IPS-11a (cell line): Measurements from ENCODE around the gene PRKAG2.
"Not testable (repeated sequence)": the region's sequence is repeated elsewhere in the genome, so short reads cannot be mapped to it uniquely, and the experiment has no call there.

Source experiments
- H3K4me3 ChIP-seq: one replicate; pipeline ENCODE4 v1.5.1; 2013; ENCODE audit warnings: low read depth, low read length, control low read depth

Gene PRKAG2

DNA sequence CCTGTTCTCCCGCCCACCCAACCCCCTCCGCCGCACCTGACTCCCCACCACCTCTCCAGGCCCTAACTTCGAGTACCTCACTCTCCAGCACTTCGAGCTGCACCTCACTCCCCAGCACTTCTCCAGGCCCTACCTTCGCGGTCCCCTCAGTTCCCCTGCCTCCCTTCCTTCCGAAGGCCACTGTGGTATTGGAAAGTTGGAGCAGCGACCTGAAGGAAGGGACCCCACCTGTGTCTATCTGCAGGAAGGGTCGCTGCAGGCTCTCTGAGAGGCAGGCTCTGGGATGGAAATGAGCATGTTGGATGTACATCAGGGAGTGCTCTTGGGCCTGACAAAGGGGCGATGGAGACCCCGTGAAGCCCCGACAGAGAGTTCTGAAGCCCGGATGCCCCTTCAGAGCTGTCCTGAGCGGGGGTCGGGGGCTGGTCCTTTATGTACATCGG lies 122.2 kb downstream of the PRKAG2 start:
- H3K4me3 ChIP-seq, result no peak overlapping the region

DNA sequence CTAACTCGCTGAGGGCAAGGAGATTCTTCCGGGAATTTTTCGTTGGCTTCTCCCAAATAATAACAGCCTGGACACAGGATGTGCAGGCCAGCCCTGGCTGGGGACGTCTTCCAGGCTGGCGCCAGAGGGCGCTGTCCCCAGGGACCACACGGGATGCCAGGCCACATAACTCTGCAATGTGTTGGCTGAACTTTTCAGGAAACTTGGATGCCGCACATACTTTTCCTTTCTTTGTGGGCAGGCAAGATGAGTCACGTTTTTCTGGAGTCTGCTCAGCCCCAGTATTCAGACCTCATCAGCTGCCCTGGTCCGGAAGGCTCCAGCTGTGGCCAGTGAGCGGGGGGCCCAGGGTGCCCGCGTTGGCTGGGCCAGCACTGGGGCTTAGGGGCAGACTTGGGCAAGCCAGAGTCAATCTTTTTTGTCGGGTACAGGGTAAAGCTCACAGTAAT lies 122.7 kb downstream of the PRKAG2 start:
- H3K4me3 ChIP-seq, result no peak overlapping the region

DNA sequence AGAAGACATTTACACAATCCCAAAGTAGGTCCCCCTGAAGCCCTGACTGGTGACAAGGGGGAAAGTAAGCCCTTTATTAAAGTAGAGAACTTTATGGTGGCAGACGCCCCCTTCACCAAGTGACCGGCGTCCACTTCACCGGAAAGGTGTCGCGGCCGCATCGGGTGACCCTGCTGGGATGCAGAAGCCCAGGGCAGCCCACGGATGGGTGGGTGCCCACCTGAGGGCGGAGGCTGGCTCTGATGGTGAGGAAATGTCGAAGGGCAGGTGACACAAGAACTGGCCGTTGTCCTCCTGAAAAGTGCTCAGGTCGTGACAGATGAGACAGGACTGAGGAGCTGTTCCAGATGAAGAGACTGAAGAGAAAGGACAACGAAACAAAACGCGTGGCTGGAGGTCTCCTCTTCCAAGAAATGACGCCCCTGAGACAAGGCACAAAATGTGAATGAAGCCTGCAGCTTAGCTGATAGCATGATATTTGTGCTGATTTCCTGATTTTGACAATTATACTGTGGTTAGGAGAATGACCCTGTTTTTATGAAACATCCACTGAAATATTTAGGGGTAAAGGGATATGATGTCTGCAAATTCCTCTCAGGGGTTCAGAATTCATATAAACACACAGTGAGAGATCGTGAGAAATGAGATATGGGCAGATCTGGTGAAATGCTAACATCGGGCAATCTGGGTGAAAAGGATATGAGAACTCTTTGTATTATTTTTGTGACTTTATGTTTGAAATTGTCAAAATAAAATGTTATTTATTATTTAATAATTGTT lies 123.9 kb downstream of the PRKAG2 start:
- H3K4me3 ChIP-seq, result no peak overlapping the region

DNA sequence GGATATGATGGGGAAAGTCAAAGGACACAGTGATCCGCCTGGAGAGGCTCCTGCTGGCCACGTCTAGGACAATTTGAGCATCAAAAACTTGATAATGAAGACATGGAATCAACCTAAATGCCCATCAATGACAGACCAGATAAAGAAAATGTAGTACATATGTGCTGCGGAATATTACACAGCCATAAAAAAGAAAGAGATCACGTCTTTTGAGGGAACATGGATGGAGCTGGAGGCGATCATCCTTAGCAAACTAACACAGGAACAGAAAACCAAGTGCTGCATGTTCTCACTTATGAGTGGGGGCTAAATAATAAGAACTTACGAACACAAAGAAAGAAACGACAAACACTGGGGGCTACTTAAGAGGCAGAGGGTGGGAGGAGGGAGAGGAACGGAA lies 124.9 kb downstream of the PRKAG2 start:
- no peak overlapping the region for H3K4me3 ChIP-seq

DNA sequence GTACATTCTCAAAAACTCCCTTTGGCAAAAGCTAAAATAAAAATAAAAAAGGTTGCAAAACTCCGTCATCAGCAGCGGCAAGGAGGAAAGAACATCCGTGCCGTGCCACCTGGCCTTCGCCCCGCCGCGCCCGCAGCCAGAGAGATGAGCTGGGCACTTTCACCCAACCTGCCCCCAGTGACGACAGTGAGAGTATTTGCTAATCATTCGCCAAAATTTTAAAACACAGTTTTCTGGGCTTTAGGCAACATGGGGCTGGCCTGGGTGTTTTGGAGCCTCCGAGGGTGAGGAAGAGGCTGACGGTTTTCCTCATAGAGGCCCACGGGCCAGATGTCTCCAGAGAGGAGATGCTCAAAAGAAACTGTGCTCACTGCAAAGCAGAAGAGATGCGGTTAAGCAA lies 128.2 kb downstream of the PRKAG2 start:
- no peak overlapping the region for H3K4me3 ChIP-seq

- H3K4me3 ChIP-seq, result not testable (repeated sequence)
These were observed 128.9 kb downstream of the PRKAG2 start for GRCh38 chr7:151748021-151748420.

DNA sequence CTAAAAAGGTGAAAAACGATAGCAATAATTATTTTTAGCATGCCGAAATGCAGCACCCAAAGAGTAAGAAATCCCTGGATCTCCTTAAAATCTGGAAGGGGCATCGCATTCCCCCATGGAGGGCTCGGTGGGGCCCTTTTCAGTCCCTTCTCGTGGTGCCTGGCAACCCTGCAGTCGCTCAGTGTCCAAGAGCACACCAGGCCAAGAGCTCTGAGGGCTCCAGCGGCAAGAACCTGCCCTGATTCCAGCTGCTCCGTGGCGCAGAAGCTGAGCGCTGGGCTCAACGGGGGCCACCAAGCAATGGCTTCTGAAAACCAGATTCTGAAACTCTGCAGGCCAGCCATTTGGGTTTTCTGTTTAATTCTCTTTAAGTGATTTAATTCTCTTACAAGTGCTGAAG lies 131.2 kb downstream of the PRKAG2 start:
- no peak overlapping the region for H3K4me3 ChIP-seq

GRCh38 chr7:151744656-151745638 lies 132.0 kb downstream of the PRKAG2 start:
- H3K4me3 ChIP-seq, result no peak overlapping the region

GRCh38 chr7:151744051-151744580 lies 132.8 kb downstream of the PRKAG2 start:
- no peak overlapping the region for H3K4me3 ChIP-seq

DNA sequence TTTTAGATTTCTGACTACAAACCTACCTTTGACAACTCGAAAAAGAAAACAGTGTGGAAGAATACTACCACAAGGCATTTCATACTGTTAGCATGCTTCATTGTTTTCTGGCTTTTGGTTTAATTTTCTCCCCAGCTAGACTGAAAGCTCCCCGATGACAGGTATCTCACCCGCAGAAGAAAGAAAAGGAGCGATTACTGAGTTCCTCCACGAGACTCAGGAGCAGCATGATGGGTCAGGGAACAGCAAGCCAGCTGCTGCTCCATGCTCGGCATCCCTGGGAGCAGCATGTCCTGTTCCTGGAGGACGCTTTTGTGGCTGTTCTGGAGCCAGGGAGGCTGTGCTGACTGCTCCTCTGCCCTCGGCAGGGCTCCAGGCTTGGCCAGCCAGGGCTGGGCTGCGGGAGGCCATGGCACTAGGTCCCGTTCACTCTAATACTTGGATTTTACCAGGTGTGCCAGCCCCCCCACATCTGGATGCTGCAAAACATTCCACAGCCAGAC lies 133.4 kb downstream of the PRKAG2 start:
- H3K4me3 ChIP-seq, result no peak overlapping the region

GRCh38 chr7:151742713-151743480 lies 134.0 kb downstream of the PRKAG2 start:
- H3K4me3 ChIP-seq, result no peak overlapping the region

DNA sequence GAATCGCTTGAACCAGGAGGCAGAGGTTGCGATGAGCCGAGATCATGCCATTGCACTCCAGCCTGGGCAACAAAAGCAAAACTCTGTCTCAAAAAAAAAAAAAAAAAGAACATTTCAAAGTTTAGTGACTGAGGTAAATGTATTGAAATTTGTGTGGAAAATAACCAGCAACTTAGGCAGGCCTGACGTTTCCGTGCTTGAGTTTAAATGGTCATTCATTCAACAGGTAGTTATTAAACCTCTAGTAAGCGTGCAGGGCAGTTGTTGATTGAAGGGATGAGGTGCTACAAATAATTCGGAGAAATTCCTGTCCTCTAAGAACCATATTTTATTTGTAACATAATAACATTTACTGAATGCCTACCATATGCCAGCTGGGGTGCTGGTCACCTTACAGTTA lies 135.3 kb downstream of the PRKAG2 start:
- H3K4me3 ChIP-seq, result no peak overlapping the region

- H3K4me3 ChIP-seq, result no peak overlapping the region
These were observed 136.6 kb downstream of the PRKAG2 start for GRCh38 chr7:151740081-151740851.

DNA sequence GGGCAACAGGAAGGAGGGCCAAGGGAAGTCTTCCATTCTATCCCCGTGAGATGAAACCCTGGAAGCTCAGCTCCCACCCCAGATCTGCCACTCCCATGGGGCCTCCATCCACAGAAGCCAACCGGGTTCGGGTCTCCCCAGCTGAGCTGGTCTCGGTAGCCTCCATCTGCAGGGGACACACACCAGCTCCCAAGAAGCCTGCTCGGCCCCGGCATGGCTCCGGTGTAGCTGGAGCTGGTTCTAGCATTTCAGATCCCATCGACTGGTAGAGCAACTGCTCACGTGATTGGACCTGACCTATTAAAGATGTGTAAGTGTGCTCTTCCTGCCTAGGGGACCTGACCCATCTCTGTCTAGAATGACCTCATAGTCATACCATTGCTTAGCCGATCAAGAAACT lies 138.0 kb downstream of the PRKAG2 start:
- H3K4me3 ChIP-seq, result no peak overlapping the region

DNA sequence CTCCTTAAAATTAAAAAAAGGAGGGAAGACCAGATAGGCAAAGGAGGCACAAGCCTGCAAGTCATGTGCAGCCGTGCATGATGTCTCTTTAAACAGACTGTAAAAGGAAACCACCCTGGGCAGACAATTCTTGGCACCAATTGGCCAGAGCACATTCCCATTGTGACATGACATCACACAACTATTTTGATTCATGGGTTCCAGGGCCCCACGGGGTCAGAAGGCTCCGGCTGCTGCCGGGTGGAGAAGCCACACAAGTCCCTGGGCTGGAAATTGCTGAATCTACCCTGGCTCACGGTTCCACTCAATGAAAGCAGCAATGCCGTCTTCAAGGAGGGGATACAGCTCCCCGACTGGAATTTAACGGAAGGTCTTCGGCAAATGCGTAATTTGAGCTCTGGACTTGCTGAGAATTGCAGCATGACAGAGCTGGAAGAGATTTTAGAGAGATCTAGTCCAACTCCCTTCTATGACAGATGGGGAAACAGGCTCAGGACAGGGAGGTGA lies 140.5 kb downstream of the PRKAG2 start:
- H3K4me3 ChIP-seq, result no peak overlapping the region

- H3K4me3 ChIP-seq, result no peak overlapping the region
These were observed 141.0 kb downstream of the PRKAG2 start for GRCh38 chr7:151735851-151736402.

DNA sequence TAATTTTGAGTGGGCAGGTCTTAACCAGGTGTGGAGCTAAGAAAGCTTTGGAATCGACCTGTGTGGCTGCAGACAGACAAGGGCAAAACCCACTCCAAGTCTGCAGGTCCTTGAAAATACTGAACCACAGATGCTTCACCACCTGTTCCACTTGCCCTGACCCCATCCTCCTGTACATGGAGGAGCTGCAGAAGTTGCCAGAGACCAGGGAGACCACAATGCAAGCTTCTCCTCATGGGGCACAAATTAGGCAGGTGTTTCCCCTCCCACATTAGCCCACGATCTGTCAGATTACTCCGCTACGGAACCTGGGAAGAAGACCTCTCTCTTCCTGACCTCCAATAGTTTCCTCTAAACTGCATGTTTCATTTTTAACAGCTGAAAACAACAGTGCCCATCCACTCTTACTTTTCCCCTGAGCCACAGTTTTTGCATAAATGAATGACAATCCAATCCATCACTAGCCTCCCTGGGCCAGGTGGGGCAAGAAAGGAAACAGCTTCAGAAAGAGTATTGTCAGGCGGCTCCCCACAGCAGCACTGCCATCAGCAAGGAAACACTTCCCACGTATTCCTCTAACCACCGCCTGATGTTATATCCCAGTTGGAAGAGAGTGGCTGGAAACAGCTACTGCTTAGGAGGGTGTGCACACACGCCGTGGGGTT lies 141.6 kb downstream of the PRKAG2 start:
- no peak overlapping the region for H3K4me3 ChIP-seq

GRCh38 chr7:151732834-151733592 lies 143.9 kb downstream of the PRKAG2 start:
- no peak overlapping the region for H3K4me3 ChIP-seq
